ENCODE measurements around the gene HHAT. TPM values are rescaled to one million over a fixed set of nuclear protein-coding genes. Genes with fewer than 3 reads are reported as not detected.

HHAT gene
- polyA plus RNA-seq, 1 donor from 2014 or later: 5.3 TPM

GRCh38 chr1:210321552-210321951 lies 7.2 kb upstream of the HHAT start:
- H3K27me3 ChIP-seq (ENCODE audit: insufficient read depth, low read depth, low read length): no peaks in the 10 kb centered on the region
- no peak overlapping the region for H2AFZ ChIP-seq (ENCODE audit: low read depth, low read length)

GRCh38 chr1:210323957-210324356 lies 4.7 kb upstream of the HHAT start:
- H3K27ac ChIP-seq (ENCODE audit: low read length): no peak overlapping the region
- no peak overlapping the region for H3K9ac ChIP-seq (ENCODE audit: low read length)
- no peak overlapping the region for H3K4me3 ChIP-seq (ENCODE audit: low read length)
- H2AFZ ChIP-seq (ENCODE audit: low read depth, low read length): no peak overlapping the region
- no peaks in the 10 kb centered on the region for H3K9me3 ChIP-seq (ENCODE audit: low read length)
- no peaks in the 10 kb centered on the region for H3K79me2 ChIP-seq (replicated peaks; ENCODE audit: insufficient read depth, low read length)
- TF ChIP-seq SMC3 (conservative IDR thresholded peaks at IDR 0.05; ENCODE audit: poor library complexity): no peak
- no peak for TF ChIP-seq EZH2 (IDR thresholded peaks at IDR 0.05; ENCODE audit: borderline replicate concordance, insufficient read depth, low read length, poor library complexity, severe bottlenecking)
- H3K4me2 ChIP-seq (ENCODE audit: low read length): no peak overlapping the region
- no peaks in the 10 kb centered on the region for H3K9me2 ChIP-seq (ENCODE audit: insufficient read depth, low read length)
- no peaks in the 10 kb centered on the region for H4K20me1 ChIP-seq (ENCODE audit: insufficient read depth)
- H3K27me3 ChIP-seq (ENCODE audit: insufficient read depth, low read depth, low read length): no peaks in the 10 kb centered on the region
- no peaks in the 10 kb centered on the region for H3F3A ChIP-seq (ENCODE audit: insufficient read depth, low read length, poor library complexity, severe bottlenecking)
- H3K36me3 ChIP-seq (ENCODE audit: insufficient read depth, low read length): no peaks in the 10 kb centered on the region

More at GRCh38 chr1:210321552-210321951, 7.2 kb upstream of the HHAT start:
- no peak overlapping the region for H3K4me2 ChIP-seq (ENCODE audit: low read length)
- H3K9me2 ChIP-seq (ENCODE audit: insufficient read depth, low read length): no peaks in the 10 kb centered on the region
- H4K20me1 ChIP-seq (ENCODE audit: insufficient read depth): no peaks in the 10 kb centered on the region
- no peaks in the 10 kb centered on the region for H3F3A ChIP-seq (ENCODE audit: insufficient read depth, low read length, poor library complexity, severe bottlenecking)
- no peaks in the 10 kb centered on the region for H3K36me3 ChIP-seq (ENCODE audit: insufficient read depth, low read length)
- H3K9me3 ChIP-seq (ENCODE audit: low read length): no peaks in the 10 kb centered on the region
- H3K79me2 ChIP-seq (replicated peaks; ENCODE audit: insufficient read depth, low read length): no peaks in the 10 kb centered on the region
- H3K9ac ChIP-seq (ENCODE audit: low read length): no peak overlapping the region
- H3K4me3 ChIP-seq (ENCODE audit: low read length): no peak overlapping the region
- TF ChIP-seq EZH2 (IDR thresholded peaks at IDR 0.05; ENCODE audit: borderline replicate concordance, insufficient read depth, low read length, poor library complexity, severe bottlenecking) (no peak), CTCF (IDR thresholded peaks at IDR 0.05; ENCODE audit: poor library complexity, severe bottlenecking) (no peak), REST (IDR thresholded peaks at IDR 0.05; ENCODE audit: borderline replicate concordance) (no peak), POLR2AphosphoS5 (IDR thresholded peaks at IDR 0.05) (no peak), RAD21 (conservative IDR thresholded peaks at IDR 0.05) (no peak)
- no peak overlapping the region for H3K27ac ChIP-seq (ENCODE audit: low read length)

GRCh38 chr1:210325026-210325670 lies 3.6 kb upstream of the HHAT start:
- Histone ChIP-seq H3K36me3 (ENCODE audit: insufficient read depth, low read length) (no peaks in the 10 kb centered on the region), H3K79me2 (replicated peaks; ENCODE audit: insufficient read depth, low read length) (no peaks in the 10 kb centered on the region), H4K20me1 (ENCODE audit: insufficient read depth) (no peaks in the 10 kb centered on the region), H3K9ac (ENCODE audit: low read length) (no peak overlapping the region), H3K9me2 (ENCODE audit: insufficient read depth, low read length) (no peaks in the 10 kb centered on the region), H3K27ac (ENCODE audit: low read length) (no peak overlapping the region), H2AFZ (ENCODE audit: low read depth, low read length) (no peak overlapping the region), H3K9me3 (ENCODE audit: low read length) (no peaks in the 10 kb centered on the region), H3F3A (ENCODE audit: insufficient read depth, low read length, poor library complexity, severe bottlenecking) (no peaks in the 10 kb centered on the region), H3K27me3 (ENCODE audit: insufficient read depth, low read depth, low read length) (no peaks in the 10 kb centered on the region), H3K4me2 (ENCODE audit: low read length) (no peak overlapping the region), H3K4me3 (ENCODE audit: low read length) (no peak overlapping the region)
- no peak for TF ChIP-seq RAD21 (conservative IDR thresholded peaks at IDR 0.05)
- no peak for TF ChIP-seq POLR2AphosphoS5 (IDR thresholded peaks at IDR 0.05)
- TF ChIP-seq MXI1 (conservative IDR thresholded peaks at IDR 0.05; ENCODE audit: poor library complexity, severe bottlenecking): no peak
- no peak for TF ChIP-seq TAF1 (IDR thresholded peaks at IDR 0.05; ENCODE audit: low read depth)
- no peak for TF ChIP-seq SMC3 (conservative IDR thresholded peaks at IDR 0.05; ENCODE audit: poor library complexity)
- TF ChIP-seq EZH2 (IDR thresholded peaks at IDR 0.05; ENCODE audit: borderline replicate concordance, insufficient read depth, low read length, poor library complexity, severe bottlenecking): no peak
- TF ChIP-seq EP300 (conservative IDR thresholded peaks at IDR 0.05; ENCODE audit: poor library complexity, severe bottlenecking): no peak
- no peak for TF ChIP-seq REST (IDR thresholded peaks at IDR 0.05; ENCODE audit: borderline replicate concordance)
- TF ChIP-seq CTCF (IDR thresholded peaks at IDR 0.05; ENCODE audit: poor library complexity, severe bottlenecking): no peak
